Ishikawa (cell line): Measurements from ENCODE around the gene KIF27.
A peak's percentile ranks its signal among the peaks of the same experiment; 100 is the strongest.

Experiments used
- CEBPB ChIP-seq: IDR thresholded peaks from 2 replicates; pipeline ENCODE4 v1.6.1; 2012
- CREB1 ChIP-seq: IDR thresholded peaks from 2 replicates; pipeline ENCODE4 v1.6.1; 2012; ENCODE audit warnings: low read depth
- EGR1 ChIP-seq: IDR thresholded peaks from 2 replicates; pipeline ENCODE4 v1.6.1; 2012
- EP300 ChIP-seq: IDR thresholded peaks from 2 replicates; pipeline ENCODE4 v1.6.1; 2012; ENCODE audit warnings: borderline replicate concordance
- FOXM1 ChIP-seq: IDR thresholded peaks from 2 replicates; pipeline ENCODE4 v1.6.1; 2012; ENCODE audit warnings: low read depth, borderline replicate concordance
- NFIC ChIP-seq: IDR thresholded peaks from 2 replicates; pipeline ENCODE4 v1.6.1; 2012
- RAD21 ChIP-seq: IDR thresholded peaks from 2 replicates; pipeline ENCODE4 v1.6.1; 2012; ENCODE audit warnings: low read depth
- TAF1 ChIP-seq: IDR thresholded peaks from 2 replicates; pipeline ENCODE4 v1.6.1; 2012; ENCODE audit warnings: low read depth, mild to moderate bottlenecking
- TCF12 ChIP-seq: IDR thresholded peaks from 2 replicates; pipeline ENCODE4 v1.6.1; 2012; ENCODE audit warnings: low read depth
- TEAD4 ChIP-seq: IDR thresholded peaks from 2 replicates; pipeline ENCODE4 v1.6.1; 2012
- YY1 ChIP-seq: IDR thresholded peaks from 2 replicates; pipeline ENCODE4 v1.6.1; 2012; ENCODE audit warnings: low read depth
- ZBTB7A ChIP-seq: IDR thresholded peaks from 2 replicates; pipeline ENCODE4 v1.6.1; 2012; ENCODE audit warnings: low read depth
- TF ChIP-seq, protein P1 (sequence below): IDR thresholded peaks from 2 replicates; pipeline ENCODE4 v1.6.1; 2012
- TF ChIP-seq, protein P2 (sequence below): IDR thresholded peaks from 2 replicates; pipeline ENCODE4 v1.6.1; 2012
- TF ChIP-seq, protein P3 (sequence below): IDR thresholded peaks from 2 replicates; pipeline ENCODE4 v1.6.1; 2012; ENCODE audit warnings: low read depth, mild to moderate bottlenecking

Gene KIF27

DNA sequence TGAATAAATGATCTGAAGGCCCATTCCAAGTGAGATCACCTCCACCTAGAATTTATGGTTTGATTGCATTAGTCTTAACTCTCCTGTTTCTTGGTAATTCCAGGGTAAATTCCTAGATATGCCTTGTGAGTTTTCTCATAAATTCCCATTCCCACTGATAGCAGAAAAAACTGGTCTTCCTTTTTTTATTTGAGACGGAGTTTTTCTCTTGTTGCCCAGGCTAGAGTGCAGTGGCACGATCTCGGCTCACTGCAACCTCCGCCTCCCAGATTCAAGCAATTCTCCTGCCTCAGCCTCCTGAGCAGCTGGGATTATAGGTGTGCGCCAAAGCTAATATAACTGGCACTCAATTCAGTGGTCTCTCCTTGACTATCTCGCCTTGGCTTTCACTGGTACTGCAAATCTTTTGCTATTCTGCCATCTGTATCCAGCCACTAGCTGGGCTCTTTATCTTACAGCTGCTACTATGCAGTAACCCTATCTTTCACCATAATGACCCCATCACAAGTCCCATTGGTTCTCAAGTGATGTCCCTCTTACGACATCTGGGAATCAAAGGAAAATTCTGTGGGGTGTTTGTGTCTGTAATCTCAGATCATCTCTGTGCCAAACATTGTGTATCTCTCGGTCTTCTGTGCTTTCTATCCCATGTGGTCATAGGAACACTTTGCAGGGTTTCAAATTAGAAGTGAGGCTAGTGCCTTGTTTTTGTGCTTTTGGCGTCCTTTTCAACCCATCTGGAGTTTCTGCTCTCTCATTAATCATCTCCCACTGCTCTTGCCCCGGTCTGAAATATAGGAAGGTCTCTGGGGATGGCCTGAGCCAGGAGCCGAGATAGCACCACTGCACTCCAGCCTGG, 44.3 kb upstream of the KIF27 start:
- TF ChIP-seq RAD21 (no peak), FOXM1 (no peak), ZBTB7A (no peak)
- TF ChIP-seq, protein P1, sequence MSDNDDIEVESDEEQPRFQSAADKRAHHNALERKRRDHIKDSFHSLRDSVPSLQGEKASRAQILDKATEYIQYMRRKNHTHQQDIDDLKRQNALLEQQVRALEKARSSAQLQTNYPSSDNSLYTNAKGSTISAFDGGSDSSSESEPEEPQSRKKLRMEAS = no peak

DNA sequence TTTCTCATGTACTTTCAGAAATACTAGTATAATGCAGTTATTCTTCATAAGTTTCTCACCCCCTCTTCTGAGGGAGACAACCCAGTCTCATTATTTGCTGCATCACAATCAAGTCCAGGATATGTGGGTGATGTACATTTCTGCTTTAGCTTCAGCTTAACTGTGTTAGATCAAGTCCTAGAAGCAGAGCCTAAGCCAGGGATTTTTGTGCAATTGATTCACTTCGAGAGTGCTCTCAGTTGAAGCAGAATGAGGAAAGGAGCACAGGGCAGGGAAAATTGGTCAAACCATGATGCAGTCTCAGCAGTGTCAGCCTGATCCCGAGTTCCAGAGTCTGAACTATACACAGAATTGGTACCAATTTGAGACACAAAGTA, 43.7 kb upstream of the KIF27 start:
- TF ChIP-seq CREB1 (no peak), NFIC (no peak), EGR1 (no peak), ZBTB7A (no peak), FOXM1 (no peak), TCF12 (no peak), CEBPB (no peak), RAD21 (no peak), TEAD4 (no peak), TAF1 (no peak), YY1 (no peak), EP300 (no peak)
- TF ChIP-seq, protein P2, sequence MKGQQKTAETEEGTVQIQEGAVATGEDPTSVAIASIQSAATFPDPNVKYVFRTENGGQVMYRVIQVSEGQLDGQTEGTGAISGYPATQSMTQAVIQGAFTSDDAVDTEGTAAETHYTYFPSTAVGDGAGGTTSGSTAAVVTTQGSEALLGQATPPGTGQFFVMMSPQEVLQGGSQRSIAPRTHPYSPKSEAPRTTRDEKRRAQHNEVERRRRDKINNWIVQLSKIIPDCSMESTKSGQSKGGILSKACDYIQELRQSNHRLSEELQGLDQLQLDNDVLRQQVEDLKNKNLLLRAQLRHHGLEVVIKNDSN = no peak
- TF ChIP-seq, protein P1 = no peak
- TF ChIP-seq, protein P3, sequence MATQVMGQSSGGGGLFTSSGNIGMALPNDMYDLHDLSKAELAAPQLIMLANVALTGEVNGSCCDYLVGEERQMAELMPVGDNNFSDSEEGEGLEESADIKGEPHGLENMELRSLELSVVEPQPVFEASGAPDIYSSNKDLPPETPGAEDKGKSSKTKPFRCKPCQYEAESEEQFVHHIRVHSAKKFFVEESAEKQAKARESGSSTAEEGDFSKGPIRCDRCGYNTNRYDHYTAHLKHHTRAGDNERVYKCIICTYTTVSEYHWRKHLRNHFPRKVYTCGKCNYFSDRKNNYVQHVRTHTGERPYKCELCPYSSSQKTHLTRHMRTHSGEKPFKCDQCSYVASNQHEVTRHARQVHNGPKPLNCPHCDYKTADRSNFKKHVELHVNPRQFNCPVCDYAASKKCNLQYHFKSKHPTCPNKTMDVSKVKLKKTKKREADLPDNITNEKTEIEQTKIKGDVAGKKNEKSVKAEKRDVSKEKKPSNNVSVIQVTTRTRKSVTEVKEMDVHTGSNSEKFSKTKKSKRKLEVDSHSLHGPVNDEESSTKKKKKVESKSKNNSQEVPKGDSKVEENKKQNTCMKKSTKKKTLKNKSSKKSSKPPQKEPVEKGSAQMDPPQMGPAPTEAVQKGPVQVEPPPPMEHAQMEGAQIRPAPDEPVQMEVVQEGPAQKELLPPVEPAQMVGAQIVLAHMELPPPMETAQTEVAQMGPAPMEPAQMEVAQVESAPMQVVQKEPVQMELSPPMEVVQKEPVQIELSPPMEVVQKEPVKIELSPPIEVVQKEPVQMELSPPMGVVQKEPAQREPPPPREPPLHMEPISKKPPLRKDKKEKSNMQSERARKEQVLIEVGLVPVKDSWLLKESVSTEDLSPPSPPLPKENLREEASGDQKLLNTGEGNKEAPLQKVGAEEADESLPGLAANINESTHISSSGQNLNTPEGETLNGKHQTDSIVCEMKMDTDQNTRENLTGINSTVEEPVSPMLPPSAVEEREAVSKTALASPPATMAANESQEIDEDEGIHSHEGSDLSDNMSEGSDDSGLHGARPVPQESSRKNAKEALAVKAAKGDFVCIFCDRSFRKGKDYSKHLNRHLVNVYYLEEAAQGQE = no peak

DNA sequence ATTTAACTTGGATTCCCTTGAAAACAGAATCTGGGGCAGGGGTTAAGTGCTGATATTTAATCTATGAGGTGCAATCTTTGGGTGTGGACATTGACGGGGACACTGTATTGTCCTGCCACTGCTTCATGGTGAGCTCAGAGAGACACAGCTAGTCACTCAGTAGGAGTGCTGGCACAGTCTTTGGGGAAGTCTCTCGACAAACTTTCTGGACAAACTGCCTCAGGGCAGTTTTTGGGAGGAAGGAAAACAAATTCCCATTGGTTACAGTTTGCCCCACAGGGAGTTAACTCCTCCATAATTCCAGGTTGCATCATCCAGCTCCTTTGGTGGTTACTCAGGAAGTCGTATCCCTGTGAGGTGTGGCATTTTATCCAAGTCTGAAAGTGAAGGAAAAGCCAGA, 40.9 kb upstream of the KIF27 start:
- TF ChIP-seq NFIC = 0 out of 2 replicates have a peak, but pooled peaks have one; percentile 21
- TF ChIP-seq CEBPB = peak; percentile 58
- TF ChIP-seq, protein P1 = no peak

DNA sequence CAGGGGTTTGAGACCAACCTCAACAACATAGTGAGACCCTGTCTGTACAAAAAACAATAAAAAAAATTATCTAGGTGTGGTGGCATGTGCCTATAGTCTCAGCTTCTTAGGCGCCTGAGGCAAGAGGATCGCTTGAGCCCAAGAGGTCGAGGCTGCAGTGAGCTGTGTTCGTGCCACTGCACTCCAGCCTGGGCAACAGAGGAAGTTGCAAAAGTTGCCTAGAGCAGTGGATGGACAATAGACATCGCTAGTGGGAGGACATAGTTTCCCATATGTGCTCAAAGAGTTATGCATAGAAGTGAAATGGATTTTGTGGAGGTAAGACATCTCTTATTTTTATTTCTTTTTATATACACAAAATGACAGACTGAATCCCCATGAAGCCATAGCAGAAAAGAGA, 39.8 kb upstream of the KIF27 start:
- TF ChIP-seq, protein P2 = no peak
- no peak for TF ChIP-seq FOXM1
- TF ChIP-seq EP300 = no peak
- TF ChIP-seq, protein P1 = no peak
- TF ChIP-seq CEBPB = no peak
- TF ChIP-seq YY1 = no peak
- no peak for TF ChIP-seq NFIC
- no peak for TF ChIP-seq CREB1
- TF ChIP-seq TCF12 = no peak
- no peak for TF ChIP-seq ZBTB7A
- TF ChIP-seq, protein P3 = no peak
- TF ChIP-seq TAF1 = no peak

DNA sequence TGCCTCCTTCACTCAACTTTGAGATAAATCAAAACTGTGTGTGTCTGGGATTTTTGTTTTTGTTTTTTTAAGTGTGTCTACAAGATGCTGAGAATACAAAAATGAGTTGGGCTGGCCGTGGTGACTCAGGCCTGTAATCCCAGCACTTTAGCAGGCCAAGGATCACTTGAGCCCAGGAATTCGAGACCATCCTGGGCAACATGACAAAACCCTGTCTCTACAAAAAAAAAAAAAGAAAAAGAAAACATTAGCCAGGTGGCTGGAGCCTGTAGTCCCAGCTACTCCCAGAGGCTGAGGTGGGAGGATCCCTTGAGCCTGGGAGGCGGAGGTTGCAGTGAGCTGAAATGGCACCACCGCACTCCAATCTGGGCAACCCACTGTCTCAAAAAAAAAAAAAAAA, 37.8 kb upstream of the KIF27 start:
- TF ChIP-seq EP300 (peak; percentile 21; the same call in 1 of the 2 replicates), EGR1 (no peak), NFIC (peak; percentile 60; the same call in 1 of the 2 replicates), ZBTB7A (no peak), TEAD4 (peak; percentile 88), RAD21 (no peak)
- TF ChIP-seq, protein P3 = no peak
- TF ChIP-seq, protein P2 = no peak
